ENCODE data around the gene NIM1K. TPM values are rescaled to one million over a fixed set of nuclear protein-coding genes. Genes with fewer than 3 reads are reported as not detected.
"Not testable (repeated sequence)": the region's sequence is repeated elsewhere in the genome, so short reads cannot be mapped to it uniquely, and the experiment has no call there.

Gene NIM1K
- total RNA-seq, 3 donors from 2014 or later = 0.29 to 0.48 (median 0.33) TPM

GRCh38 chr5:43156388-43156787 lies 35.6 kb upstream of the NIM1K start:
- H3K4me1 ChIP-seq = no peaks in the 10 kb centered on the region
- no peaks in the 10 kb centered on the region for H3K36me3 ChIP-seq
- intact Hi-C loops (cut with DNase I; ENCODE audit: low total_unique reads) = no loop called here
- H3K27me3 ChIP-seq = no peaks in the 10 kb centered on the region
- no peak for TF ChIP-seq POLR2AphosphoS5 (IDR thresholded peaks at IDR 0.05)
- H3K27ac ChIP-seq = no peak overlapping the region
- DNase-seq (ENCODE audit: low spot score in 2 of 2) = no peak
- no peaks in the 10 kb centered on the region for H3K9me3 ChIP-seq
- H3K4me3 ChIP-seq = no peak overlapping the region

- DNase-seq (ENCODE audit: low spot score in 2 of 2) = no peak
- Histone ChIP-seq H3K36me3 (no peaks in the 10 kb centered on the region), H3K4me3 (no peak overlapping the region), H3K4me1 (no peaks in the 10 kb centered on the region), H3K27ac (no peak overlapping the region), H3K9me3 (no peaks in the 10 kb centered on the region), H3K27me3 (no peaks in the 10 kb centered on the region)
- TF ChIP-seq POLR2A (IDR thresholded peaks at IDR 0.05) (no peak), POLR2AphosphoS5 (IDR thresholded peaks at IDR 0.05) (no peak), CTCF (IDR thresholded peaks at IDR 0.05) (no peak)
- intact Hi-C loops (cut with DNase I; ENCODE audit: low total_unique reads) = no loop called here
Measured at GRCh38 chr5:43157068-43157467, 35.0 kb upstream of the NIM1K start.

- DNase-seq (ENCODE audit: low spot score in 2 of 2) = no peak
Measured at GRCh38 chr5:43161244-43161643, 30.8 kb upstream of the NIM1K start.

GRCh38 chr5:43164801-43165200 lies 27.2 kb upstream of the NIM1K start:
- intact Hi-C loops (cut with DNase I; ENCODE audit: low total_unique reads); H3K9me3 ChIP-seq; H3K36me3 ChIP-seq; H3K27ac ChIP-seq; DNase-seq (ENCODE audit: low spot score in 2 of 2); H3K27me3 ChIP-seq; H3K4me3 ChIP-seq; H3K4me1 ChIP-seq: not testable (repeated sequence)

More at GRCh38 chr5:43161244-43161643, 30.8 kb upstream of the NIM1K start:
- H3K4me1 ChIP-seq = no peaks in the 10 kb centered on the region
- H3K36me3 ChIP-seq = no peaks in the 10 kb centered on the region
- no peaks in the 10 kb centered on the region for H3K9me3 ChIP-seq
- no peak overlapping the region for H3K4me3 ChIP-seq
- H3K27me3 ChIP-seq = no peaks in the 10 kb centered on the region
- intact Hi-C loops (cut with DNase I; ENCODE audit: low total_unique reads) = no loop called here
- TF ChIP-seq POLR2A (IDR thresholded peaks at IDR 0.05) (no peak), POLR2AphosphoS5 (IDR thresholded peaks at IDR 0.05) (no peak), CTCF (IDR thresholded peaks at IDR 0.05) (no peak)
- no peak overlapping the region for H3K27ac ChIP-seq

GRCh38 chr5:43165323-43165722 lies 26.7 kb upstream of the NIM1K start:
- Histone ChIP-seq H3K4me1 (no peaks in the 10 kb centered on the region), H3K4me3 (no peak overlapping the region), H3K36me3 (peaks cover 4% of the 10 kb centered on the region), H3K27ac (no peak overlapping the region), H3K27me3 (no peaks in the 10 kb centered on the region), H3K9me3 (no peaks in the 10 kb centered on the region)
- TF ChIP-seq POLR2A (IDR thresholded peaks at IDR 0.05) (no peak), POLR2AphosphoS5 (IDR thresholded peaks at IDR 0.05) (no peak), CTCF (IDR thresholded peaks at IDR 0.05) (no peak)
- intact Hi-C loops (cut with DNase I; ENCODE audit: low total_unique reads) = no loop called here
- DNase-seq (ENCODE audit: low spot score in 2 of 2) = no peak

GRCh38 chr5:43168175-43168574 lies 23.9 kb upstream of the NIM1K start:
- TF ChIP-seq CTCF (IDR thresholded peaks at IDR 0.05) (no peak), POLR2A (IDR thresholded peaks at IDR 0.05) (no peak), POLR2AphosphoS5 (IDR thresholded peaks at IDR 0.05) (no peak)
- Histone ChIP-seq H3K27ac (no peak overlapping the region), H3K4me1 (no peaks in the 10 kb centered on the region), H3K9me3 (no peaks in the 10 kb centered on the region), H3K4me3 (no peak overlapping the region), H3K36me3 (peaks cover 4% of the 10 kb centered on the region), H3K27me3 (no peaks in the 10 kb centered on the region)
- no peak for DNase-seq (ENCODE audit: low spot score in 2 of 2)
- intact Hi-C loops (cut with DNase I; ENCODE audit: low total_unique reads) = no loop called here
